GM21717 (cell line): ENCODE measurements around the gene TIMP3.

ENCODE experiments used
- ATAC-seq: cut with Tn5 transposase; IDR thresholded peaks from one replicate; pipeline ENCODE4 v1.9.1; 2021; ENCODE audit warnings: mild to moderate bottlenecking, moderate library complexity; ENCODE audit not compliant: unreplicated experiment

TIMP3 gene

GRCh38 chr22:32827049-32827602, 25.6 kb downstream of the TIMP3 start:
- no peak for ATAC-seq

DNA sequence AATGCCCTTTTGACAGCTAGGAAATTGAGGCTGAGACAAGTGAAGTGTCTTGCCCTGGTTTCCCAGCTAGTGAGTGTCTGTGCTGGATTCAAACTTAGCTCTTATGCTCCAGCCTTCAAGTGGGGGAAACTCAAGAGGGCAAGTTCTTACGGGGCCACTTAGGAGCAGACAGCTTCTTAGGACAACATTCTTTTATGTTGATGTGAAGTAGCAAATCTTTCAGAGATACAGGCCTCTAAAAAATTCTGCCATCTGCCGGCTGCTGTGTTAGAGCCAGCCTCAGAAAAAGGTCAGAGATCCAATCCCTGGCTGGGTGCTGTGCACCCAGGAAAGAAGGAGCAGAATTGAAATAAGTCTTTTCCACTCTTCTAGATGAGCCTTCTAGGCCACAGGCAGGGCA, 26.6 kb downstream of the TIMP3 start:
- ATAC-seq: no peak

GRCh38 chr22:32828561-32828960, 27.1 kb downstream of the TIMP3 start:
- no peak for ATAC-seq

DNA sequence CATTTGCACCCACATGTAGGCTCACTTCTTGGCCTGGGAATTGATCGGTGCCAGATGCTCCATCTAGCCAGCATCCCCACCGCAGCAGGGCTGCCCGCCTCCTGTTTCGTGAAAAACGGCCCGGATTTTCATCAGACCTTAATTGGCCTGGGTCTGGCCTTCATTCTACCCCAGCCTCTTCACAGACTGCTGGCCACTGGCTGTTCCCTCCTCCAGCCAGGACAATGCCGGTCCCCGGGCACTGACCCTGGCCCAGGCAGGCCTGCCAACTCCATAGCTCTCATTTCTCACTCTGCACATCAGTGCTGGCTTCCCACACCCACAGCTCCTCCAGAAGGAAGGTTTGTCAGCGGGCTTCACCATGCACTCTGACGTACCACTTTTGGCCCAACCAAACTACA, 27.9 kb downstream of the TIMP3 start:
- ATAC-seq: no peak

GRCh38 chr22:32830473-32830872, 29.0 kb downstream of the TIMP3 start:
- no peak for ATAC-seq

DNA sequence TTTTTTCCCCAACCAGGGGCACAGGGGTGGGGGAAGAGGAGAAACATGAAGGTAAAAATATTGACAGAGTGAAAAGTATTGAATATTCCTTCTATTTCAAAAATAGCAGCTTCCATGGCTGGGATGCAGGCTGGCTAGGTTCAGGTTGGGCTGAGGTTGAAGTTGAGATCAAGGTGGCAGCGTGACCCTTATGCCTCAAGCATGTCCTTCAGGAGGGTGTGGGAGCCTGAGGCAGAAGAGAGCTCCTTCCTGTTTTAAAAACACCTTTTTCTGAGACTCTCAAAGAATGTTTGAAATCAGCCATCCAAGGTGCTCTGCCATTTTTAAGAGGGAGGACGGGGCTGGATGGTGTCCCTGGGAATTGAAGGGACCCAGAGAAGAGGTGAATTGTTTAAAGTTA, 29.5 kb downstream of the TIMP3 start:
- no peak for ATAC-seq

DNA sequence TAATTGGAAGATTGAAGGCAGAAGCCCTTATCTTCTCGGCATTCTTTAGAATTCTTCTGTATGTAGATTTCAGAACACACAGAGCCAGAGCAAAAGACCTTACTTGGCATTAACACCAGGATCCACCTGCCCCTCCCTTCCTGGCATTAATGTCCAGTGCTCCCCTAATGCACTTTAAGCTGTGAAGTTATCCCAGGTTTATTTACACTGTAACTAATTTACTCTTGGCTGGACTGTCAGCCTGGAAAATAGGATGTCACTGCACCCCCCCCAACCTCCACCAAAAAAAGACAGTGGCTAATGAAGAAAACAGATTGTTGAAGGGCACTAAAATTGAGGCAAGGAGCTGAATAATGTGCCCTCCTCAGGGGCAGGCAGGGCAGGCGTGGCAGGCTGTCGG, 30.1 kb downstream of the TIMP3 start:
- no peak for ATAC-seq

DNA sequence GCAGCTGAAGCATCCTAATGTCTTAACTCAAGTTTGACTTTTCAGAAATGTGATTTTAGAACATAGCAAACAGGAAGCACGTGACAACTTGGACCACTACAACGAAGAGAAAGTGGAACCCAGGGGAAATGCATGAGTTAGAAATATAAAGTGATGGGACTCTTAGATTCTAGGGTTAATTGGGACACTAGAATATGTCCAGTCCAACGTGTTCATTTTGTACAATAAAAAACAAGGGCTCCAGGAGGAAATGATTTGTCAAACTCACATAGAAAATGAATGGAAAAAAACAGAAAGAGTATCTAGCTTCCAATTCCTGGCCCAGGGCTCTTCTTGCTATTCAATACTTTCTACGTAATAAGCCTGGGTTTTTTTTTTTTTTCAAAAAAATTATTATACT, 30.7 kb downstream of the TIMP3 start:
- ATAC-seq: no peak

- ATAC-seq: no peak
Measured at GRCh38 chr22:32836280-32837123, 35.0 kb downstream of the TIMP3 start.

DNA sequence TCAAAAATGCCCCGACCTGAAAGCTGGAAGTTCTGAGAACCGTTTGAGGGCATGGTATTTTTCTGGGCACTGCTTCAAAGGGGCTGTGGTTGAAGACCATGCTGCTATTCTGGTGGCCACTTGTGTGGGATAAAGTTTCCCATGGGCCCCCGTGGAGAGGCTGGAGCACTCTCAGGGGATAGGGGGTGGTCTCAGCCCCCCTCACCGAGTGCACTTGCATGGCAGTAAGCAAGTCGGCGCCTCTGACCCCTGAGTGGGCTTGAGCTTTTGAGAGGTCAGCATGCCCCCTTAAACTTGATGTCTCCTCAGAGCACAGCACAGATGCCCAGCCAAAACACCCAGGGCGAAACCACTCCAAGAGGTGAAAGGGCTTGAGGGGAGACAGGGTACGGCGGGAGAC, 35.6 kb downstream of the TIMP3 start:
- ATAC-seq: no peak

DNA sequence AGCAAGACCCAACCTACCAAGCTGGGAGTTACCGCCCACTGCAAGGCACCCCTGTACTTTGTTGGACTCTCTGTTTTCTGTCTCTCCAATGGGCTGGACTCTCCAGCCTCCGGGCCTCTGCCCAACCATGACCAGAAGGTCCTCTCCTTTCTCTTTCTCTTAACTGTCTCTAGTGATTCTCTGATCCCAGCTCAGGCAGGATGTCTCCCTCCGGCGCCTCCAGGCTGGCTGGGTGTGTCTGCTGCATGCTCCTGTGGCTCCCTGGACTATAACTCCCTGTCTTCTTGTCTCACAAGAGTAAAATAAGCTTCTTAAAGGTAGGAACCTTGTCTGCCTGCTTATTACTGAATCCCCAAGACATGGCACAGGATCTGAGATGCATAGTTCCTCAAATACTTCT, 36.3 kb downstream of the TIMP3 start:
- ATAC-seq: no peak

DNA sequence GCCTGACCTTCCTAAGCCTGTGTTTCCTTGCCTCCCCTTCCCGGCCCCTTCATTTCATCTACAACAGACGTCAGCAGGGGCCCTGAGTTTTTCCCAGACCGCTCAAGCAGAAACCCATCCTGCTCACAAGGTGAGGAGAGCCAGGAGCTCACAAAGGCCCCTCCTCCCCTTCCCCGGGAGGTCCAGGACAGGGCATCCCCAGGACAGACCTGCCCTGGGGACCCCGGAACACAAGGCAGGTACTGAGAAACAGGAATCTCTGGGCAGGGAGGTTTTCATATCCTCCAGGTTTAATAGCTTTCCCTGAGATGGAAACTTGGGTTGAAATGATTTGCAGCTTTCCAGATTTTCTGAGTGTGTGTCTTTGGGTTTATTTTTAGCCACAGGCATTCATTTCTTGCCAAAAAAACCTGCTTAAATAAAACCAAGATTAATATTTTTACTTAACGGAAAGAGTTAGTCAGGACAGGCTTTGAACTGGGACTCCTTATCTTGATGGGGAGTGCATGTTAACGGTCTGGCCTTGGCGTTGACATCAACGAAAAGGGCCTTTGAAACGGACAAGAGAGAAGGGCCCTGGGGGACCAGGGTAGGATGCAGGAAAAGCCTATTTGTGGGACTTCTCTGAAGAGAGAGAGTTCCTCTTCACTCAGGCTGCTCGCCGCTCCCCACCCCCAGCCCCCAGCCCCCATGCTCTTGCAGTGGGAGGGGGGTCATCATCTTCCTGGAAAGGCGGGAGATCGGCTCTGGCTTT, 38.5 kb downstream of the TIMP3 start:
- ATAC-seq: no peak

DNA sequence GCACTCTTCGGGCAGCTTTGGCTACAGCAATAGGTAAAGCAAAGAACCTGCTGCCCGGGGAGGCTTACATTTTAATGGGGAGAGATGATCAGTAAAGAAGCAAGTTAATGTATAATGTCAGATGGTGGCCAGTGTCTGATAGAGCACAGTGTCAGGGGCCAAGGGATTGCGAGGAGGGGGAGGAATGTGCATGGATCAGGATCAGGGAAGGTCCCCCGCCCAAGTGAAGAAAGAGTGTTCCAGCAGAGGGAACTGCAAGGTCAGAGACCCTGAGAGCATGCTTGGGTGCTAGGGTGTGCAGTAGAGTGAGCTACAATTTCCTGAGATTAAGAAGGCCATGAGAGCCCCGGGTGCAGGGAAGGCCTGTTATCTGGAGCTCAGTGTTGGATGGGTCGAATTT, 39.7 kb downstream of the TIMP3 start:
- no peak for ATAC-seq

DNA sequence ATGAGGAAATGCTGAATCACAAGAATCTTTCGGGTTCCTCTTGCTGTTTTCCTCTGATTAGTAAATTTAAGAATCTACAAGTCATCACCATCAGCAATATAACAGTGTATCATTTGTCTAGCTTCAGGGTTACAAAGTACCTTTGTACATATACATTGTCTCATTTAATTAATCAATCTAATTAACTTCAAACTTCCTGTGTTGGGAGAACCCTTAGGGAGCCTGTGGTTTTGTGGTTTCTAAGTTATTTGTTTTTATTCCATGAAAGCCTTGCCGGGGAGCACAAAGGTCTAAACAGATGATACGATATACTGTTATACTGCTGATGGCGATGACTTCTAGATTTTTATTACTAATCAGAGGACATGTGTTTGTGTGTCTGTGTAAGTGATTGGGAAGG, 41.0 kb downstream of the TIMP3 start:
- no peak for ATAC-seq

DNA sequence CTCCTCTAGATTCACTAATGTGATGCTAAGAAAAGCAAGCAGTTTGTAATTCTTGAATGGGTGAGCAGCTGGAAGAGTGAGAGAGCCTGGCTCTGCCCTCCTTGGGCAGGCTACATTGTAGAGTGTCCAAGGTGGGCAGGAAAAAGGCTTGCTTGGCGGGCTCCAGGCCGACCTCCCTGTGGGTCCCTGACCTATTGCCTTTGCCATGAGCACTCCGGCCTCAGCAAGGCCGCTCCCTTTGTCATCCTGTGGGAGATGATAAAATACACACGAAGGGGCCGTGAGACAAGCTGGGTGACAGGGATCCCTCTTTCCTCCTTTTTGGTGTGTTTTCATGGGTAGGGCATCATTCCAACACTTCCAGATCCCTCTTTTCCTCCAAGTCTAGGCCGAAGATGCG, 41.8 kb downstream of the TIMP3 start:
- no peak for ATAC-seq

- no peak for ATAC-seq
Measured at GRCh38 chr22:32844251-32844650, 42.7 kb downstream of the TIMP3 start.

- ATAC-seq: no peak
Measured at GRCh38 chr22:32846780-32847491, 45.4 kb downstream of the TIMP3 start.

GRCh38 chr22:32848226-32848625, 46.7 kb downstream of the TIMP3 start:
- ATAC-seq: no peak

GRCh38 chr22:32849501-32849900, 48.0 kb downstream of the TIMP3 start:
- ATAC-seq: no peak

- ATAC-seq: no peak
Measured at GRCh38 chr22:32850157-32850556, 48.7 kb downstream of the TIMP3 start.
